WERI-Rb-1 (cell line): ENCODE results near the gene RTRAF.

Experiments
- DNase-seq: peaks from one replicate; pipeline ENCODE4 v3.0.0-alpha.2; 2020
- H3K27ac ChIP-seq: fragments of 250-450 bp; sonication (Bioruptor Pico); 2 replicates; pipeline ENCODE4 v1.5.1; 2020; ENCODE audit warnings: mild to moderate bottlenecking, moderate library complexity
- H3K27me3 ChIP-seq: fragments of 250-450 bp; sonication (Bioruptor Pico); 2 replicates; pipeline ENCODE4 v1.5.1; 2021; ENCODE audit warnings: mild to moderate bottlenecking, low read depth, moderate library complexity; ENCODE audit not compliant: insufficient read depth, severe bottlenecking
- H3K36me3 ChIP-seq: fragments of 250-450 bp; sonication (Bioruptor Pico); 2 replicates; pipeline ENCODE4 v1.5.1; 2020; ENCODE audit warnings: mild to moderate bottlenecking, moderate library complexity
- H3K4me3 ChIP-seq: 2 replicates; pipeline ENCODE4 v1.5.1; 2011; ENCODE audit warnings: low read depth, mild to moderate bottlenecking, control low read depth, low read length
- H3K9me3 ChIP-seq: fragments of 250-450 bp; sonication (Bioruptor Pico); 2 replicates; pipeline ENCODE4 v1.5.1; 2021; ENCODE audit warnings: mild to moderate bottlenecking, moderate library complexity; ENCODE audit not compliant: severe bottlenecking
- TF ChIP-seq, protein P1 (sequence below): IDR thresholded peaks from 2 replicates; pipeline ENCODE4 v1.5.1; 2011; ENCODE audit warnings: low read depth, mild to moderate bottlenecking, control low read depth, inconsistent platforms, low read length

RTRAF gene

DNA sequence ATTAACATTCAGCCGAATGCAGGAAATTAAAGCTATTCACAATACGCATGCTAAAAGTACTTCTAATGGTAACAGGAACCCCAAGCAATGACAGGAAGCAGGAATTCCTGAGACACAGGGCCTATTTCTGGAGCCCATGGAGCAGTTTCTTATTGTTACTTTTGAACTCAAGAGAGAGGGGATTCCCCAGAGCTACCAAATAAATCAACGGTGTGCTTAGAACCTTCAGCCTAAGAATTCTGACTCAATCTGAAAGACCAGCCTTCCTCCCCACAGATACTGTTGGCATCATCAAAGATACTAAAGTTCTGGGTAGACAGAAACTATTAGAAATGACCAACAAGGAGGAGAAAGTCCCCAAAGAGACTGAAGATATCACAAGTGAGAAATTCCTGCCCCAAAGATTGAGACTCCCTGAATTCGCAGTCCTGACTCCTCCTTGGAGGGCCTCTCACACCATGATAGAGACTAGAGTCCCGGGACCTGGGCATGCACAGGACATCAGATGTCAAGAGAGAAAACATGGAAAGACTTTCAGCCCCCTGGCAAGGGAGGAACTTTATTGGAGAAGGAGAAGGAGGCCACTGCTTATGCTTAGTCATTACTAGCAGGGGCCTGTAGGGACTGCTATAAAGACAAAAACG lies 32.7 kb downstream of the RTRAF start:
- no peak overlapping the region for H3K4me3 ChIP-seq
- no peak for DNase-seq
- no peaks in the 10 kb centered on the region for H3K36me3 ChIP-seq
- H3K27ac ChIP-seq: no peak overlapping the region
- TF ChIP-seq, protein P1, sequence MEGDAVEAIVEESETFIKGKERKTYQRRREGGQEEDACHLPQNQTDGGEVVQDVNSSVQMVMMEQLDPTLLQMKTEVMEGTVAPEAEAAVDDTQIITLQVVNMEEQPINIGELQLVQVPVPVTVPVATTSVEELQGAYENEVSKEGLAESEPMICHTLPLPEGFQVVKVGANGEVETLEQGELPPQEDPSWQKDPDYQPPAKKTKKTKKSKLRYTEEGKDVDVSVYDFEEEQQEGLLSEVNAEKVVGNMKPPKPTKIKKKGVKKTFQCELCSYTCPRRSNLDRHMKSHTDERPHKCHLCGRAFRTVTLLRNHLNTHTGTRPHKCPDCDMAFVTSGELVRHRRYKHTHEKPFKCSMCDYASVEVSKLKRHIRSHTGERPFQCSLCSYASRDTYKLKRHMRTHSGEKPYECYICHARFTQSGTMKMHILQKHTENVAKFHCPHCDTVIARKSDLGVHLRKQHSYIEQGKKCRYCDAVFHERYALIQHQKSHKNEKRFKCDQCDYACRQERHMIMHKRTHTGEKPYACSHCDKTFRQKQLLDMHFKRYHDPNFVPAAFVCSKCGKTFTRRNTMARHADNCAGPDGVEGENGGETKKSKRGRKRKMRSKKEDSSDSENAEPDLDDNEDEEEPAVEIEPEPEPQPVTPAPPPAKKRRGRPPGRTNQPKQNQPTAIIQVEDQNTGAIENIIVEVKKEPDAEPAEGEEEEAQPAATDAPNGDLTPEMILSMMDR: no peak
- no peaks in the 10 kb centered on the region for H3K9me3 ChIP-seq
- H3K27me3 ChIP-seq: no peaks in the 10 kb centered on the region

DNA sequence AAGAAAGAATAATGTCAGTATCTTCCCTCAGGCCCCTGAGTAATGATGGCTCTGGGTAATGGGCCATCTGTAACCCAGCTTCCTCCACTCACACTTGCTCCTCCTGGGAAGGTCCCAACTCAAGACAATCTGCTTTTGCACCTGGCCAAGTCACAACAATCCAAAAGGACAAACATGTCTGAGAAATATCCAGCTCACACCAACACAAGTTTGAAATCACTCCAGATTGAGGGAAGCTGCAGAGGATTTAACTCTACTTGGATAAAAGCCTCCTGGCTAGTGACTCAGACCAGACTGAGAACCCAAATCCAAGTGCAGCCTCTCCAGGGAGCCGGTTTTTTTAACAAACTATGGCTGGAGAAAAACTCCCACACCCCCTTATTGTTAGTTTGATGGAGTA lies 34.2 kb downstream of the RTRAF start:
- Histone ChIP-seq H3K36me3 (no peaks in the 10 kb centered on the region), H3K27ac (no peak overlapping the region), H3K27me3 (no peaks in the 10 kb centered on the region), H3K4me3 (no peak overlapping the region), H3K9me3 (no peaks in the 10 kb centered on the region)
- DNase-seq: no peak
- TF ChIP-seq, protein P1: no peak

DNA sequence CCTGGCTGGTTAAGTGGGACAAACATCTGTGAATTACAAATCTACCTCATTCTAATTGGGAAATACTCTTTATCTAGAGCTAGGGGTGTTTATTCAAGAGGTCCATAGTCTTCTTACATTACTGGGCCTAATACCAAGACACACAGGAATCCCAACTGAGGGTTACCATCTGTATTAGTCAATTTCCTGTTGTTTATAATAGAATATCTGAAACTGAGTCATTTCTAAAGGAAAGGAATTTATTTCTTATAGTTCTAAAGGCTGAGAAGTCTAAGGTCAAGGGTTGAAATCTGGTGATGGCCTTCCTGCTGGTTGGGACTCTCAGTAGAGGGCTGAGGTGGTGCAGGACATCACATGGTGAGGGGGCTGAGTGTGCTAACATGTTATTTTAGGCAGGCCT lies 36.0 kb downstream of the RTRAF start:
- no peaks in the 10 kb centered on the region for H3K36me3 ChIP-seq
- H3K27me3 ChIP-seq: no peaks in the 10 kb centered on the region
- TF ChIP-seq, protein P1: no peak
- H3K9me3 ChIP-seq: no peaks in the 10 kb centered on the region
- no peak overlapping the region for H3K4me3 ChIP-seq
- DNase-seq: no peak
- no peak overlapping the region for H3K27ac ChIP-seq

DNA sequence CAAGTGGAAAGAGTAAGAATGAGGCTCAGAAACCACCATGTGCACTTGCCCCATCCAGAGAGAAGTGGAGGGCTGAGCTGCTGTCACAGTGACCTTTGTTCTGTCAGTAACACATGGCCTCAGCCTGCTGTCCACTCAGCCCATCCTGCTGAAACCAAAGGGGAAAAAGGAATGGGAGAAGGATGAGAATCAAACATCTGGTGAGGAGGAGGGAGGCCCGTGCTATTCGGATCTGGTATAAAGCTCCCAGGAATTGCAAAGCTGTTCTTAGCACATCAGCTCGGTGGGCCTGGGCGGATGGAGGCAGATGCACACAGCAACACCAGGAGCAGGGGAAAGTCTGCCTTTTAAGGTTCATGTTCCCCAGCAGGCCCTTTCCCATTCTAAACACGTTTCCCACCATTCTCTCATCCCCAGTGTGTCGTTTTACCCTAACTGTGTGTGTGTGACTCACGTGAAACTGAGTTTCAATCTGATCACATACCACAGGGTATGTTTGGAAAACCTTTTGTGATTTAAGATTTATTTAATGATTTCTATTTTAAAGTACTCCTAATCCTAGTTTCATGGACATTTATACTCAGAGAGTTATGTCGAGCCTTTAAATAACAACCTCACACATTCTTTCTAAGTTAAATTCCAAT lies 36.8 kb downstream of the RTRAF start:
- no peaks in the 10 kb centered on the region for H3K9me3 ChIP-seq
- no peak overlapping the region for H3K27ac ChIP-seq
- DNase-seq: no peak
- no peaks in the 10 kb centered on the region for H3K36me3 ChIP-seq
- H3K27me3 ChIP-seq: no peaks in the 10 kb centered on the region
- TF ChIP-seq, protein P1: no peak
- H3K4me3 ChIP-seq: no peak overlapping the region

DNA sequence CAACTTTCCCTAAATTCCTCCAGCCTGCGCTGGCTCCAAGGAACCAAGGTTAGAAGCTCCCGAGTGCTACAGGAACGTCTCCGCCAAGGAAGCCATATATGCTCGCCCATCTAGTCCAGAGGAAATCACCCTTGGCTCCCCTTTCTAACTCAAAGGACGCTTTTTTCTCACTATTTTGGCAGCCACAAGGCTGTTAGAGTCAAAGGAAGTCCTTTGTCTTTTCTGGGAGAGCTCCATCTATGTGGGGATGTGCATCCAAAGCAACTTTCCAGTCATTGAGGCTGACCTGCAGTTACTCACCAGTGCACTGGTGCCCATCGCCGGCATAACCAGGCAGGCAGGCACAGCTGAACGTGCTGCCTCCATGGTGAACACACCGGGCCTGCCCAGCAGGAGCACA lies 37.6 kb downstream of the RTRAF start:
- TF ChIP-seq, protein P1: no peak
- no peak overlapping the region for H3K4me3 ChIP-seq

DNA sequence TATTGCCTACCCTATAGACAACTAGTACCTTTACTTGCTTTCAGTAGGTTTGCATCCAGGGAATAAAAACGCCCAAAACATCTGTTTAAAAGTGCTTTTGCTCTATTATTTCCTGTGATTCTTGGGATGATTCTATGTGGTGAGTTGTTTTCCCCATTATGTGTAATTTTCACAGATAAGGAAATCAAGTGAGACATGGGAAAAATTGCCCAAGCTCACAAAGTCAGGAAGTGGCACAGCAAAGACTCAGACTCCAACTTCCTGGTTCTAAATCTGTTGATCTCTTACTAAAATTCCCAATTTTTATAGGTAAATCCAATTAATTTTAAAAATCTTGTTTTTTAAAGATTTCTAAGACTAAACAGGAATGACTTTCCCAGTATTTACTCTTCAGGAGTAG lies 40.5 kb downstream of the RTRAF start:
- DNase-seq: no peak
- Histone ChIP-seq H3K9me3 (no peaks in the 10 kb centered on the region), H3K36me3 (no peaks in the 10 kb centered on the region), H3K27ac (no peak overlapping the region), H3K27me3 (no peaks in the 10 kb centered on the region), H3K4me3 (no peak overlapping the region)
- TF ChIP-seq, protein P1: no peak

More for the DNA sequence above, 37.6 kb downstream of the RTRAF start:
- H3K27ac ChIP-seq: no peak overlapping the region
- no peak for DNase-seq
- H3K9me3 ChIP-seq: no peaks in the 10 kb centered on the region
- H3K36me3 ChIP-seq: no peaks in the 10 kb centered on the region
- no peaks in the 10 kb centered on the region for H3K27me3 ChIP-seq
